Stimulated activated effector memory CD8-positive, alpha-beta T cell treated with anti-CD3 and anti-CD28 coated beads, Interleukin-12 subunit alpha, Interleukin-12 subunit beta, amount 100 ng/mL, for 72 hours (primary cell): ENCODE data around the gene KIF21A.
A peak's percentile ranks its signal among the peaks of the same experiment; 100 is the strongest.

ENCODE experiments used
- ATAC-seq: fragments of 150-1000 bp; cut with Tn5 transposase; 2 replicates; pipeline ENCODE4 v1.10.0; 2021
- DNase-seq, 2 donors: peaks; one replicate each; pipeline ENCODE4 v3.0.0; 2021 to 2022; ENCODE audit warnings: low spot score in 2 of 2
- H3K27ac Mint-ChIP-seq: one replicate; pipeline ENCODE4 v1.8.0; 2022; ENCODE audit warnings: mild to moderate bottlenecking, mixed read lengths
- H3K36me3 Mint-ChIP-seq: one replicate; pipeline ENCODE4 v1.8.0; 2022; ENCODE audit warnings: mild to moderate bottlenecking, mixed read lengths
- H3K4me1 Mint-ChIP-seq: one replicate; pipeline ENCODE4 v1.8.0; 2022; ENCODE audit warnings: mixed read lengths
- H3K4me3 Mint-ChIP-seq: one replicate; pipeline ENCODE4 v1.8.0; 2022; ENCODE audit warnings: mild to moderate bottlenecking, mixed read lengths
- H3K9me3 Mint-ChIP-seq: one replicate; pipeline ENCODE4 v1.8.0; 2022; ENCODE audit warnings: mixed read lengths

Gene KIF21A

DNA sequence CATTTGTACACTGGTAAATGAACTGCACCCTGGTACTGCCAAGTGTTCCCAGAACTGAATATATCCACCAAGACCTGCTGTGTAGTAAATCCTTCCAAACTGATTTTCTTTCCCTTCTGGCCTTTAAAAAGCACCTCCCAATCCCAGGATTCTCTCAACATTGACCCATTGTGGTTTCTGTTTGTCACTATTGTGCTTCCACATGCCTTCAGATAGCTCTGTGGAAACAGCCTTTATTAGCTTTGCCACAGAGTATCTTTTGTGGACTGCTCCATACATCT is 949 bp upstream of the KIF21A start:
- Mint-ChIP-seq H3K27ac (peak overlapping the region; percentile 83), H3K9me3 (no peaks in the 10 kb centered on the region)

DNA sequence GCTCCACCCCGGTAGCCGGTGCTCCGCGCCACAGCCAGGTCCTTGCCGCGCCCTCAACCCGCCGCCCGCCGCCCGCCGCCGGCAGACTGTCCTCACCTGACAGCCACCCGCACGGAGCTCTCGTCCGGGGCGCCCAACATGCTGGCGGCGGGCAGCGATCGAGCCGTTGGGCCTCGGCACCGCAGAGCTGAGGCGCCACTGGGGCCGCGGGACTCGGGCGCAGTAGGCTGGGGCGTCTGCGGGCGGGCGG is 164 bp downstream of the KIF21A start:
- Mint-ChIP-seq H3K36me3 (peaks cover 8% of the 10 kb centered on the region), H3K9me3 (no peaks in the 10 kb centered on the region), H3K4me3 (peak overlapping the region; percentile 92), H3K4me1 (peaks cover 23% of the 10 kb centered on the region), H3K27ac (peak overlapping the region; percentile 94)
- ATAC-seq (no peak), DNase-seq (no peak)

More for the DNA sequence above, 949 bp upstream of the KIF21A start:
- Mint-ChIP-seq H3K4me3 (peak overlapping the region; percentile 92), H3K36me3 (peaks cover 8% of the 10 kb centered on the region), H3K4me1 (peaks cover 23% of the 10 kb centered on the region)
- DNase-seq (no peak), ATAC-seq (no peak)

DNA sequence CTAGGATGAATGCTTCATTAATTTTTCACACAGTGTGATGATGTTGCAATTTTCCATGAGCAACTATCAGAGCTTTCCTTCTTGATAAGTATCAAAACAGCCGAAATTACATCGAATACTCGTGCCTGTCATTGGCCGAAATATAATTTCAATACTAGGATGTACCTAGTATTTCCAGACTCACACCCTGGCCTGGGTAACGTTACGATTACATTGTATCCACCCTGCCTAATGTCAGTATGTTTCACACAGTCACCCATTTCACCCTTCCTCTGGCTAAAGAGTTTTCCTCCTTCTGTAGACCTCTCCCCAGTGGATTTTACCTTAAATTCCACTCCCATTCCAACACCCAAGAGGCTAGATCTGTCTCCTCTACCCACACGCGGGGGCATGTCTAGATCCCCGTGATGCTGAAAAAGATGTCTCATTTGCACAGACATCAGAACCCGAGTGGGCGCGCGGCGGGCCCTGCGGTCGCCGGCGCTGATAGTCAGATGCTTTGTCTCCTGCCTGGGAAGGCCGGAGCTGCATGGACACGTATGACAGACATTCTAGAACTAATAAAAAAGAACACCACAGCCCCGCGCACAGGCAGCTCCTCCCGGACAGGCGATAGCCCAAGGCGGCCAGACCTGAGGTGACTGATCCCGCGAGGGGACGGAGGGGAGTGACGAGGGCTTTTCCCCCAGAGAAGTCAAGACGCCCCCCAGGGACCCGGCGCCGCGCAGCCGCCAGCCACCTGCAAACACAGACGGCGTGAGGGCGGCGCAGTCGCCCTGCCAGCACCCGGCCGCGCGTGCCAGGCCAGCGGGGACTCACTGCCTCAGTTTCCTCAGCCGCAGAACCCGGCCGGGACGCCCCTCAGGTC is 723 bp downstream of the KIF21A start:
- DNase-seq (peak; percentile 37 to 77), ATAC-seq (peak; percentile 38)
- Mint-ChIP-seq H3K4me3 (peak overlapping the region; percentile 92), H3K9me3 (no peaks in the 10 kb centered on the region), H3K4me1 (peaks cover 23% of the 10 kb centered on the region), H3K27ac (peak overlapping the region; percentile 94), H3K36me3 (peaks cover 8% of the 10 kb centered on the region)

DNA sequence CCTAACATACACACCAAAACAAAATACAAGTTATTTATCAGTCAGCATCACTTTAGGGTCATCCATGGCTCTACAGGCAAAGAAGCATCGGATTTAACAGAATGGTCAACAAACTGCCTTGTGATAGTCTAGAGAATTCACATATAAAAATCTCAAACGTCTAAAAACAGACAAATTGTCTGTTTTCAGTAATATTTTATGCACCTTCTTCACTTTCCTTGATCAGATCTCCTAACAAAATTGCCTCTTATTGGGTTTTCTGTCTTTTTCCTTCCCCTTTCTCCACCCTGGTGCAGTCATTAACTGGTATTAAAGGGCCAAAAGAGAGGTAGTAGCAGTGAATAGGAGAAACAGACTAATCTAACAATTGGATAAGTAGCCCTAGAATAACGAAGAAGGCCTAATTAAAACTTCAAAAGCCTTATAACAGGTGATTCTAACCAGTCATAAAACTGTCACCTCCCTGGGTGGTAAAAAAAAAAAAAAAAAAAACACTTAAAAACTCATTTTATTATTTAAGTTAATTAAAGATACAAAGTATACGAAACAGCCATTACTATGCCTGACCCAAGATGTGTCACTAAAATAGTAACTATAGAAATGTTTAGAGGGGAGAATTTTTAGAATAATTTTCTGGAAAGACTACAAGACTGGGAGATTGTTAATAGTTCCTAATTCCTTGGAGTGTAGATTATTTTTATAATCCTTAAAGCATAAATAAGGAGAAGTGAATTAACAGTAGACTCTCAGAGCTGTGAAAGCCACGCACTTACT is 1.5 kb downstream of the KIF21A start:
- peak overlapping the region; percentile 92 for H3K4me3 Mint-ChIP-seq
- DNase-seq, result no peak
- ATAC-seq, result no peak
- peak overlapping the region; percentile 94 for H3K27ac Mint-ChIP-seq
- H3K4me1 Mint-ChIP-seq, result peaks cover 23% of the 10 kb centered on the region
- H3K9me3 Mint-ChIP-seq, result no peaks in the 10 kb centered on the region
- peaks cover 8% of the 10 kb centered on the region for H3K36me3 Mint-ChIP-seq

DNA sequence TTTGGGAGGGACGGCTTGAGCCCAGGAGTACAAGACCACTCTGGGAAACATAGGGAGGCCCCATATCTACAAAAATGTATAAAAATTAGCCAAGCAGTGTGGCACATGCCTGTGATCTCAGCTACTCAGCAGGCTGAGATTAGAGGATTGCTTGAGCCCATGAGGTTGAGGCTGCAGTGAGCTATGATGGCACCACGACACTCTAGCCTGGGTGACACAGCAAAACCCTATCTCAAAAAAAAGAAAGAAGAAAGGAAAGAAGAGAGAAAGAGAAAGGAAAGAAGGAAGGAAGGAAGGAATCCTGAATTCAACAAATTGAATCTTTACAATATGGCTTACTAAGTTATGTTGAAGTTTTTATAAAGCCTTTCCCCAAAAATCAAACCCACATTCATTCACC is 2.1 kb downstream of the KIF21A start:
- ATAC-seq (no peak), DNase-seq (no peak)
- H3K36me3 Mint-ChIP-seq, result peaks cover 8% of the 10 kb centered on the region
- peak overlapping the region; percentile 92 for H3K4me3 Mint-ChIP-seq
- no peak overlapping the region for H3K27ac Mint-ChIP-seq
- H3K9me3 Mint-ChIP-seq, result no peaks in the 10 kb centered on the region
- H3K4me1 Mint-ChIP-seq, result peaks cover 23% of the 10 kb centered on the region

DNA sequence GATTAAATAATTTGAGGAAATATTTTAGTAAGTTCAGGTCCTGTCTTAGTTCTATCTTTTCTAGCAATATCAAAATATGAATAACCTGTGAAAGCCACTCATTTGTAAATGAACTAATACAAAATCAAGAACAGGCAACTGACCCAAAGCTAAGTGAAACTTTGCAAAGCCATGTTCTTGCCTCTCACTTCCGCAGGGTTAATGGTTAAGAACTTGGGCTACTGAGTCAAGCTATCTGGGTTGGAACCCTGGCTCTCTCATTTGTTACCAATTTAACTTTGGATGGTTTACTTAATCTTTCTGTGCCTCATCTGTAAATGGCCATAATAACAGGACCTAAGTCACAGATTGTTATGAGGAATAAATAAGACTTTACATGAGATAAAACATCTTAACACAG is 2.8 kb downstream of the KIF21A start:
- ATAC-seq, result no peak
- DNase-seq, result no peak
- Mint-ChIP-seq H3K9me3 (no peaks in the 10 kb centered on the region), H3K36me3 (peaks cover 8% of the 10 kb centered on the region), H3K4me1 (peaks cover 23% of the 10 kb centered on the region), H3K27ac (no peak overlapping the region), H3K4me3 (no peak overlapping the region)

DNA sequence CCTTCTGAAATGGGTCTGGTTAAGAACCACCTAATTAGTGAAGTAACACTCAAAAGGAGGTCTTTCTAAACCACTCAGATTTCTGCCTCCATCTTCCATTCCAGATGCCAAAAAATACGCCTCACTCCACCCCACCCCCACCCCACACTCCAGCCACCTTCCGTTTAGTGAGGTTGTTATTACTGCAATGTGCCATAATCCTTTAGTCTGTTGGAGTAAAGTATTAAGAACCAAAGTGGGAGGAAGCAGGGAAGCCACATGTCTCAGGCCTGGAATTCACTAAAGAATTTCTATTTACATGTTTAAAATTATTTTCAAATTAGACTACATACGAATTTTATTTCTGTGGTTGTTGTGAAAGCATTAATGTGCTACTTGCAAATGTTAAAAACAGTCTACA is 7.4 kb downstream of the KIF21A start:
- Mint-ChIP-seq H3K4me3 (no peak overlapping the region), H3K27ac (no peak overlapping the region), H3K9me3 (no peaks in the 10 kb centered on the region), H3K4me1 (peaks cover under 1% of the 10 kb centered on the region), H3K36me3 (no peaks in the 10 kb centered on the region)
- no peak for ATAC-seq
- DNase-seq, result no peak

DNA sequence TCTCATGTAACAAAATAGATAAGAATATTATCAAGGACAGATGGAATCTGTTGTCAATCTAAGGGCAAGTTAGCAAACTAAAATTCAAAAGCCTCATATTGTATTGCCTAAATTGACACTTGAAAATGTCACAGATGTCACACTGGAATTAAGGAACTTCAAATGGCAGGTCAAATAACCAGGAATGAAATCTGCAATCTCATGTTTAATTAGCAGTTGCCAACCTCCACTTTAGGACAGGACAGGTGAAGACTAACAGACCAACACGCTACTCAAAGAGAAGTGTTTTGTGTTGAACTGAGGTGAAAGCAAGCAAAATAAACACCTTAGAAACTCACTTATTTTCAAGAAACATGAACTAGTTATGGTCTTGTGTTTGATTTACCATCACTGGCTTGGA is 11.1 kb downstream of the KIF21A start:
- peaks cover 6% of the 10 kb centered on the region for H3K36me3 Mint-ChIP-seq

DNA sequence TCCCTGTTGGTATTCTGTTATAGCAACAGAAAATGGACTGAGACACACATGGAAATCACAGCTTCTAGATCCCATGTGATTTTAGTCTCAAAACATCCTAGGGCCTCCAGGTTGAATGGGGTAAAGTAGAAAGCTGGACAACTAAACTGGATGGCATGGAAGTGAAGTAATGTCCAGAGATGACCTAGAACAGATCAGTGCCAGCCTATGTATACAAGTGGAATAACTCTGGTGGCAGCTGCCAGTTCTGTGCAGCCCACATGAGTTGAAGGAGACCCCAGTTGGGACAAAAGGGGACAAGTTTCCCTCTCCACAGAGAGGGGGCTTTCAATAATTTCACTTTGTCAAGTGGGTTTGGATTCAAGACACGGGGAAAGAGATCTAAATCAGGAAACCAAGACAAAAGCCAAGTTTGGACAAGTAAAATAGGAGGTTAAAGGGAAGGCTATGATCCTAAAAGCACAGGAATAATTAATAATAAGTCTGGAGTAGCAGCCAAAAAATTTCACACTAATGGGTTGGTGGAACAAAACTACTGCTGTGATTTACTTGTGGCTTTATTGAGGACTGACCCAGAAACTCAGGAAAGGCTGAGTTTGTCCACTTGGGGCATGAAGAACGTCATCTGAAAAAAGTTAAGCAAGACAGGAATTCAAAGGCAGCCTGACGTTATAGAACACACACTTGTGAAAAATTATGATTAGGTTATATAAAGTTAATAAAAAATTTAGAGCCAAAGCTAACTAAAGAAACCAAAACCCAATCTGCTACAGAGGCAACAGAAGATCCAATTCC is 11.7 kb downstream of the KIF21A start:
- H3K4me1 Mint-ChIP-seq, result peaks cover 13% of the 10 kb centered on the region
- H3K4me3 Mint-ChIP-seq, result no peak overlapping the region
- peaks cover 6% of the 10 kb centered on the region for H3K36me3 Mint-ChIP-seq
- H3K9me3 Mint-ChIP-seq, result no peaks in the 10 kb centered on the region
- DNase-seq (no peak), ATAC-seq (no peak)
- no peak overlapping the region for H3K27ac Mint-ChIP-seq

More for the DNA sequence above, 11.1 kb downstream of the KIF21A start:
- peaks cover 11% of the 10 kb centered on the region for H3K4me1 Mint-ChIP-seq
- ATAC-seq, result no peak
- no peaks in the 10 kb centered on the region for H3K9me3 Mint-ChIP-seq
- no peak overlapping the region for H3K27ac Mint-ChIP-seq
- DNase-seq, result no peak
- H3K4me3 Mint-ChIP-seq, result no peak overlapping the region

DNA sequence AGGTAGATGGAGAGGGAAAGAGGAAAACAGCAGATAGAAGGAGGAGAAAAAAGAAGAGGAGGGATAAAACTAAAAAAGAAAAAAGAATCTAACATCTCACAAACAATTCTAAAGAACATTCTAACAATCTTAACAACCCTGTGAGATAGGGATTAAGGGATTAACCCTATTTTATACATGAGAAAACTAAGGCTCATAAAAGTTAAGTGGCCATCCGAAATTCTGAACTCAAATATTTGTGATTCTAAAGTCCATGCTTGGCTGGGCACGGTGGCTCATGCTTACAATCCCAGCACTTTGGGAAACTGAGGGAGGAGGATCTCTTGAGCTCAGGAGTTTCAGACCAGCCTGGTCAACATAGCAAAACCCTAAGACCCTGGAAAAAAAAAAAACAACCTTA is 13.1 kb downstream of the KIF21A start:
- DNase-seq (no peak), ATAC-seq (no peak)
- peaks cover 16% of the 10 kb centered on the region for H3K4me1 Mint-ChIP-seq
- H3K4me3 Mint-ChIP-seq, result no peak overlapping the region
- H3K27ac Mint-ChIP-seq, result no peak overlapping the region
- no peaks in the 10 kb centered on the region for H3K9me3 Mint-ChIP-seq
- peaks cover 6% of the 10 kb centered on the region for H3K36me3 Mint-ChIP-seq

DNA sequence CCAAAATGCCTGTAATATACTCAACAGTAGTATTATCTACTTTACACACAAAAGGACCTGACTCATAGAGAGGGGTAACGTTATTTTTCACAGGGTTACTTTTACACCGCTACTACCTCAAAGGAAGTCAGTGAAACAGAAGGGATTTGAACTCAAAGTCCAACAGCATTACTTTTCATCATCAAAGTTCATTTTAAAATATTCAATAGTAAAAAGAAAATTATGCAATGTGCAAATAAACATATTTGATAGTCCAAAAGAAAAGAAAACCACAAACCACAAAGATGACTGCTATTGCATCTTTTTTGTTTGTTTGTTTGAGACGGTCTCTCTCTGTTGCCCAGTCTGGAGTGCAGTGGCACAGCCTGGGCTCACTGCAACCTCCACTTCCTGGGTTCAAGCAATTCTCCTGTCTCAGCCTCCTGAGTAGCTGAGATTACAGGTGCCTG is 15.5 kb downstream of the KIF21A start:
- Mint-ChIP-seq H3K4me1 (peaks cover 16% of the 10 kb centered on the region), H3K9me3 (no peaks in the 10 kb centered on the region), H3K27ac (no peak overlapping the region), H3K4me3 (no peak overlapping the region), H3K36me3 (peaks cover 6% of the 10 kb centered on the region)
- DNase-seq (no peak), ATAC-seq (peak; percentile 80)

DNA sequence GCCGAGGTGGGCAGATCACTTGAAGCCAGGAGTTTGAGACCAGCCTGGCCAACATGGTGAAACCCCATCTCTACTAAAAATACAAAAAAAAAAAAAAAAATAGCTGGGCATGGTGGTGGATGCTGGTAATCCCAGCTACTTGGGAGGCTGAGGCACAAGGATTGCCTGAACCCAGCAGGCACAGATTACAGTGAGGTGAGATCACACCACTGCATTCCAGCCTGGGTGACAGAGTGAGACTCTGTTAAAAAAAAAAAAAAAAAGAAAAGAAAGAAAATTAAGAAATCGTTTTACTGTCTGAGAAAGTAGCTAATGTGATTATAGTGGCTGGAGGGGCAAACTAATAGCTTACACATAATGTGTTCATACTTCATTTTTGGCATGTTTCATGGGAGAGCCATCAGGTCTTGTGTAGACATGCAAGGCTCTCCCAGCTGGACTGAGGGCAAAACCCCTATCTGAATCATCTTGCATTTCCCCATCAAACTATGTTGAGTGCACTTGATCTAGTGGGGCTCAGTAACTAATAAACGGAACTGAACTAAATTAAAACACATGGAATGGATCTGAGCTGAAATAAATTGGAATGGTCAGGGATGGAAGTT is 16.2 kb downstream of the KIF21A start:
- peaks cover 6% of the 10 kb centered on the region for H3K36me3 Mint-ChIP-seq
- DNase-seq (no peak), ATAC-seq (no peak)
- H3K4me1 Mint-ChIP-seq, result peaks cover 16% of the 10 kb centered on the region
- H3K9me3 Mint-ChIP-seq, result no peaks in the 10 kb centered on the region
- H3K27ac Mint-ChIP-seq, result no peak overlapping the region
- H3K4me3 Mint-ChIP-seq, result no peak overlapping the region

DNA sequence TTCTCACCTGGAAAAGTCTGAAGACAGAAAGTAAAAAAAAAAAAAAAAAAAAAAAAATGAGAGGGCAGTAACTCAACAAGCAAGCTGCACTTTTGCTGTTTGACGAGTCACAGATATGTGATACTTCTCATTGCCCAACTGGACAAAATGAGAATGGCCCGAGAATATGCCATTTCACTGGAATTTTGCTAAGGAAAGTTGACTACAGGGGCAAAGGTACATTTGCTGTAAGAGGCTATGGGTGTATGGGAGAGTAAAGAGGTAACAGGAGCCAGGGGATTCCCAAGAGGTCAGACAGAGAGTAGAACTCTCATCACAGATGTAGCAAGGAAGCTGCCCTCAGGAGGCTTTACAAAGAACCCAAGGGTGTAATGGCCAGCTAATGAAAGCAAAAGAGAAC is 22.9 kb downstream of the KIF21A start:
- DNase-seq (no peak), ATAC-seq (no peak)
- H3K9me3 Mint-ChIP-seq, result peaks cover 3% of the 10 kb centered on the region
- H3K4me3 Mint-ChIP-seq, result no peak overlapping the region
- H3K27ac Mint-ChIP-seq, result no peak overlapping the region
- H3K4me1 Mint-ChIP-seq, result peaks cover 15% of the 10 kb centered on the region
- H3K36me3 Mint-ChIP-seq, result no peaks in the 10 kb centered on the region

DNA sequence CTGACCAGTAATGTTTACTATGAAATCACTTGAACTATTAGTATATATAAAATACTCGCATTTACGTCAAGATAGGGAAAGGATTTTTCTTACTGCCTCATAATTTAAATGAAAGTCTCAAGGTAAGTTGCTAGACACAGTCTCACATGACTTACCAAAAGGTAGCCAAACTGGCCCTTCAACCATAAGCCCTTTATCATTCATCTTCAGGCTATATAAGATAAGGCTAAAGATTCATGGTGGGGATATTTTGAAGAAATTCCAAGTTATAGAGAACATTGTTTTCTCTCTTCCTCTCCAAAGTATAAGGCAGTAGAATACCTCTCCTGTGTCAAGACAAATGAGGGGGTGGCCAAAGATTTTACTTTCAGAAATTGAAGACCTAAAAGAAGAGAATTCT is 23.4 kb downstream of the KIF21A start:
- DNase-seq (no peak), ATAC-seq (no peak)
- no peaks in the 10 kb centered on the region for H3K36me3 Mint-ChIP-seq
- H3K27ac Mint-ChIP-seq, result no peak overlapping the region
- peaks cover 15% of the 10 kb centered on the region for H3K4me1 Mint-ChIP-seq
- H3K9me3 Mint-ChIP-seq, result peaks cover 3% of the 10 kb centered on the region
- no peak overlapping the region for H3K4me3 Mint-ChIP-seq

DNA sequence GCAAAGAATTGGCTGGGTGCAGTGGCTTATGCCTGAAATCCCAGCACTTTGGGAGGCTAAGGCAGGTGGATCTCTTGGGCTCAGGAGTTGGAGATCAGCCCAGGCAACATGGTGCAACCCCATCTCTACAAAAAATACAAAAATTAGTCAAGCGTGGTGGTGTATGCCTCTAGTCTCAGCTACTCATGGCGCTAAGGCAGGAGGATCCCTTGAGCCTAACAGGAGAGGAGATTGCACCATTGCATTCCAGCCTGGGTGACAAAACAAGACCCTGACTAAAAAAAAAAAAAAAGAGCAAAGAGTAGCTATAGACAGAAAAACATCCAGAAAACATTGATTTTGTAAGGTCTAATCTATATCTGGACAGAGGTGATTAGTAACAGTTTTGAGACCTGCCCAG is 25.0 kb downstream of the KIF21A start:
- H3K36me3 Mint-ChIP-seq, result no peaks in the 10 kb centered on the region
- ATAC-seq (no peak), DNase-seq (no peak)
- H3K4me1 Mint-ChIP-seq, result peaks cover 21% of the 10 kb centered on the region
- H3K4me3 Mint-ChIP-seq, result no peak overlapping the region
- H3K9me3 Mint-ChIP-seq, result peaks cover 3% of the 10 kb centered on the region
- H3K27ac Mint-ChIP-seq, result no peak overlapping the region
